ENCODE results near the gene PPIL4. TPM values are rescaled to one million over a fixed set of nuclear protein-coding genes. Genes with fewer than 3 reads are reported as not detected.
"Not testable (repeated sequence)": the region's sequence is repeated elsewhere in the genome, so short reads cannot be mapped to it uniquely, and the experiment has no call there.

PPIL4 gene
- total and polyA plus RNA-seq, 2 donors (not counting 3 experiments of a cell fraction or from before 2014, with no cell fraction given), result 2.2 to 27.8 TPM

DNA sequence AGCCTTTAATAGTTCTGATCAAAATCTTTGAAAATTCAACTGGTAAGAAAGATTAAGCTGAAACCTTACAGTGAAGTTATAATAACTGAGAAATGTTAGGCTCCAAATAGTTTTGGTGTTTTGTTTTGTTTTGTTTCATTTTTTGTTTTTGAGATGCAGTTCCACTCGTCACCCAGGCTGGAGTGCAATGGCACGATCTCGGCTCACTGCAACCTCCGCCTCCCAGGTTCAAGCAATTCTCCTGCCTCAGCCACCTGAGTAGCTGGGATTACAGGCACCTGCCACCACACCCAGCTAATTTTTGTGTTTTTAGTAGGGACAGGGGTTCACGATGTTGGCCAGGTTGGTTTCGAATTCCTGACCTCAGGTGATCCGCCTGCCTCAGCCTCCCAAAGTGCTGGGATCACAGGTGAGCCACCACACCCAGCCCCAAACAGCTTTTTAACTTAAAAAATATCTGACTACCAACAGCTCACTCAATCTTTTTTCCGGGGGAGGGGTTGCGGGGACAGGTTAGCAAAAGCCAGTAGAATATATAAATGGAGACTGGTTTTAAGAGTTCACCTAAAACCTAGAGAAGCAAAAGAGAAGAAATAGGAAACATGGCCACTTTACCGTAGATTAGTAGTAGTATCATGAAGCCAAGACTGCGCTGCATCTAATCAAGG is 50.4 kb downstream of the PPIL4 start:
- DNase-seq (ENCODE audit: low read depth, low spot score); H3K27me3 ChIP-seq (ENCODE audit: control insufficient read depth in 2 of 2, insufficient read depth in 2 of 2, low read length in 2 of 2); H2AFZ ChIP-seq (ENCODE audit: low read depth, low read length); dilution Hi-C loops (cut with MboI; ENCODE audit: extremely low pct_ligation_motif_present, low sequenced_read_pairs); H3K4me3 ChIP-seq (replicated peaks in 1 of 3; ENCODE audit: insufficient read depth in 1 of 3, low read depth in 1 of 3, low read length in 3 of 3); H3K27ac ChIP-seq (ENCODE audit: insufficient read depth, low read depth, low read length); H3K9me3 ChIP-seq (replicated peaks; ENCODE audit: control insufficient read depth, insufficient read depth, low read length); H3K9ac ChIP-seq (replicated peaks; ENCODE audit: extremely low read depth, insufficient read depth, low read length); H3K79me2 ChIP-seq (ENCODE audit: control insufficient read depth, insufficient read depth, low read length); FAIRE-seq; H4K20me1 ChIP-seq (replicated peaks; ENCODE audit: control insufficient read depth, extremely low read depth, insufficient read depth, low read length); intact Hi-C loops (cut with micrococcal nuclease); H3K4me1 ChIP-seq (ENCODE audit: control insufficient read depth, extremely low read depth, insufficient read depth, low read length); H3K9me1 ChIP-seq (replicated peaks; ENCODE audit: control insufficient read depth, extremely low read depth, insufficient read depth, low read length); H3K36me3 ChIP-seq (ENCODE audit: control insufficient read depth in 2 of 2, extremely low read depth in 1 of 2, insufficient read depth in 2 of 2, low read length in 2 of 2); POLR2A ChIA-PET; H3K4me2 ChIP-seq (ENCODE audit: insufficient read depth, low read length); BruUV-seq (replicated peaks): not testable (repeated sequence)
- CTCF ChIA-PET, result interaction anchor here (0.6 to 1.2 kb wide), 2 partner anchors 26 to 1160 kb away, joined by 3 read pairs; no protein-coding TSS in a partner anchor

GRCh38 chr6:149494810-149495209 is 51.0 kb downstream of the PPIL4 start:
- intact Hi-C loops (cut with micrococcal nuclease); DNase-seq (ENCODE audit: low read depth, low spot score); BruUV-seq (replicated peaks); H3K36me3 ChIP-seq (ENCODE audit: control insufficient read depth in 2 of 2, extremely low read depth in 1 of 2, insufficient read depth in 2 of 2, low read length in 2 of 2); dilution Hi-C loops (cut with MboI; ENCODE audit: extremely low pct_ligation_motif_present, low sequenced_read_pairs); H3K4me3 ChIP-seq (replicated peaks in 1 of 3; ENCODE audit: insufficient read depth in 1 of 3, low read depth in 1 of 3, low read length in 3 of 3); H3K9ac ChIP-seq (replicated peaks; ENCODE audit: extremely low read depth, insufficient read depth, low read length); H2AFZ ChIP-seq (ENCODE audit: low read depth, low read length); POLR2A ChIA-PET; H3K9me1 ChIP-seq (replicated peaks; ENCODE audit: control insufficient read depth, extremely low read depth, insufficient read depth, low read length); H3K4me2 ChIP-seq (ENCODE audit: insufficient read depth, low read length); H3K27me3 ChIP-seq (ENCODE audit: control insufficient read depth in 2 of 2, insufficient read depth in 2 of 2, low read length in 2 of 2); H3K79me2 ChIP-seq (ENCODE audit: control insufficient read depth, insufficient read depth, low read length); H3K27ac ChIP-seq (ENCODE audit: insufficient read depth, low read depth, low read length); H3K4me1 ChIP-seq (ENCODE audit: control insufficient read depth, extremely low read depth, insufficient read depth, low read length); H4K20me1 ChIP-seq (replicated peaks; ENCODE audit: control insufficient read depth, extremely low read depth, insufficient read depth, low read length); H3K9me3 ChIP-seq (replicated peaks; ENCODE audit: control insufficient read depth, insufficient read depth, low read length); FAIRE-seq: not testable (repeated sequence)
- CTCF ChIA-PET, result interaction anchor here (1.2 kb wide), 1 partner anchor 25 kb away, joined by 3 read pairs; no protein-coding TSS in a partner anchor
